Fibroblast of pulmonary artery (primary cell): ENCODE results near the gene SLC17A7.

Experiments used
- DNase-seq: peaks from one replicate; pipeline ENCODE4 v3.0.0-alpha.2; 2010; ENCODE audit warnings: low read depth
- H3K4me3 ChIP-seq: replicated peaks from 2 replicates; pipeline ENCODE4 v1.5.1; 2011; ENCODE audit warnings: low read depth, mild to moderate bottlenecking, control low read depth, low read length, moderate library complexity
- CTCF ChIP-seq: IDR thresholded peaks from 2 replicates; pipeline ENCODE4 v1.5.1; 2011; ENCODE audit warnings: mild to moderate bottlenecking, control low read depth, low read length, inconsistent platforms; ENCODE audit errors: missing control alignments

SLC17A7 gene

DNA sequence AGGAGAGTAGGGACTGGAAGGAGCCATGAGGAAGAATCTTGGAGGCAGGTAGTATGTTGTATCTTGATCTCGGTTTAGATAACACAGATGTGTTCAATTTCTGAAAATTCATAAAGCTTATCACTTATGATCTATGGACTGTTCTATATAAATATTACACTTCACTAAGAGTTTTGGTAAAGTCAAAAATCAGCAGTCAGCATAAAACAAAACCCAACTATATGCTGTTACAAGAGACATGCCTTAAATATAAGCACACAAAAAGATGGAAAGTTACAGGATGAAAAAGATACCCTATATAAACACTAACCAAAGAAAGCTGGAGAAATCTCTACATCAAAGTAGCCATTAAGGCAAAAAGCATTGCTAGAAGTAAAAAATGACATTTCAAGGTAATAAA lies 57.7 kb downstream of the SLC17A7 start:
- H3K4me3 ChIP-seq = no peak overlapping the region
- TF ChIP-seq CTCF = no peak
- DNase-seq = no peak

GRCh38 chr19:49382639-49383038 lies 58.7 kb downstream of the SLC17A7 start:
- TF ChIP-seq CTCF = no peak
- no peak for DNase-seq
- H3K4me3 ChIP-seq = no peak overlapping the region

- H3K4me3 ChIP-seq = no peak overlapping the region
- no peak for TF ChIP-seq CTCF
- no peak for DNase-seq
Observed at GRCh38 chr19:49380391-49380790, 60.9 kb downstream of the SLC17A7 start.
